Skeletal muscle tissue (tissue), 4 donors: ENCODE measurements around the gene MAB21L1. TPM values are rescaled to one million over a fixed set of nuclear protein-coding genes. Genes with fewer than 3 reads are reported as not detected.

ENCODE experiments used
- H3K27ac ChIP-seq: one replicate; pipeline ENCODE4 v1.7.0; 2013; ENCODE audit warnings: mild to moderate bottlenecking, low read depth, low read length, inconsistent platforms
- H3K27me3 ChIP-seq, 3 donors: one replicate each; pipeline ENCODE4 v1.7.0; 2013; ENCODE audit warnings: low read length in 3 of 3; ENCODE audit not compliant: control insufficient read depth in 3 of 3, insufficient read depth in 3 of 3
- H3K36me3 ChIP-seq, 3 donors: one replicate each; pipeline ENCODE4 v1.7.0; 2013; ENCODE audit warnings: low read length in 3 of 3; ENCODE audit not compliant: control insufficient read depth in 3 of 3, insufficient read depth in 3 of 3
- H3K4me1 ChIP-seq, 3 donors: one replicate each; pipeline ENCODE4 v1.7.0; 2013; ENCODE audit warnings: low read length in 3 of 3, mild to moderate bottlenecking in 3 of 3; ENCODE audit not compliant: control insufficient read depth in 3 of 3, insufficient read depth in 3 of 3
- H3K4me3 ChIP-seq, 3 donors: one replicate each; pipeline ENCODE4 v1.7.0; 2013; ENCODE audit warnings: low read length in 3 of 3
- H3K9ac ChIP-seq, 3 donors: one replicate each; pipeline ENCODE4 v1.7.0; 2013; ENCODE audit warnings: low read length in 3 of 3, mild to moderate bottlenecking in 3 of 3, moderate library complexity in 2 of 3, low read depth in 1 of 3
- H3K9me3 ChIP-seq, 3 donors: one replicate each; pipeline ENCODE4 v1.7.0; 2013; ENCODE audit warnings: low read length in 3 of 3; ENCODE audit not compliant: control insufficient read depth in 3 of 3
- total RNA-seq: library from RNA; depleted of rRNA; stranded (reverse); fragments of >200 nt; gene quantifications from one replicate; pipeline ENCODE4 v1.2.3, GENCODE V29; 2014
- donor health status: Osteomylitis.

Gene MAB21L1
- total RNA-seq, 1 donor from 2014 or later = 8.4 TPM

DNA sequence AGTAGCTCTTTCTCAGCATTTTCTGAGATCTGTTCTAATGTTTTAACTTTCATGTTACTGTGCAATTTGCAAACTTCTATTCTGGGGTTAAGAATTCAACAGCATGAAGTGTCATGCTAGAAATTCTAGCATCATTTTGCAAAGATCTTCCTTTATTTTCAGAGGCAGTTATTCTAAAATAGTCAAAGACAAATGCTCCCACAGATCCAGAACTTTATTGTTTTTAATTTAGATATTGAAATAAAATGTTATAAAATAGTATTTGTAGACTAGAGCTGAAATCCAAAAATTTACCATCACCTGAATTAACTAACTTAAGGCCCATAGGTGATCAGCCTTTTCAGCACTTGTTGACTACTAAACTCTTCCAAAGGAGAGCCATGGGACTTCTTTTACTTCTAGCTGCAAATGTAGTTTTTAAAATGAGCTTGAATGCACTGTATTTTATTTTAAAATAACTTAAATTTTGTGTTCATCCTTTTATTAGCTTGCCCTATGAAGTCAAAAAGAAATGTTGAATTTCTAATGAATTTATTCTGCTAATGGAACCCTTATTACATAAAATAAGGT, 3.2 kb downstream of the MAB21L1 start:
- Histone ChIP-seq H3K27me3 (peaks cover 0 to 2% (median 0%) of the 10 kb centered on the region in 3 donors), H3K9me3 (no peaks in the 10 kb centered on the region), H3K9ac (peak overlapping the region in 1 of 3 donors; percentile 40), H3K36me3 (no peaks in the 10 kb centered on the region), H3K4me3 (peak overlapping the region in 1 of 3 donors; percentile 74), H3K27ac (no peak overlapping the region), H3K4me1 (peaks cover 2 to 10% (median 8%) of the 10 kb centered on the region in 3 donors)

GRCh38 chr13:35472323-35472881, 4.1 kb downstream of the MAB21L1 start:
- Histone ChIP-seq H3K27me3 (peaks cover 0 to 2% (median 0%) of the 10 kb centered on the region in 3 donors), H3K4me1 (peaks cover 2 to 10% (median 8%) of the 10 kb centered on the region in 3 donors), H3K9ac (peak overlapping the region in 2 of 3 donors; percentile 71 to 74), H3K27ac (peak overlapping the region; percentile 79), H3K4me3 (peak overlapping the region; percentile 37 to 74 (median 68)), H3K9me3 (no peaks in the 10 kb centered on the region), H3K36me3 (no peaks in the 10 kb centered on the region)

DNA sequence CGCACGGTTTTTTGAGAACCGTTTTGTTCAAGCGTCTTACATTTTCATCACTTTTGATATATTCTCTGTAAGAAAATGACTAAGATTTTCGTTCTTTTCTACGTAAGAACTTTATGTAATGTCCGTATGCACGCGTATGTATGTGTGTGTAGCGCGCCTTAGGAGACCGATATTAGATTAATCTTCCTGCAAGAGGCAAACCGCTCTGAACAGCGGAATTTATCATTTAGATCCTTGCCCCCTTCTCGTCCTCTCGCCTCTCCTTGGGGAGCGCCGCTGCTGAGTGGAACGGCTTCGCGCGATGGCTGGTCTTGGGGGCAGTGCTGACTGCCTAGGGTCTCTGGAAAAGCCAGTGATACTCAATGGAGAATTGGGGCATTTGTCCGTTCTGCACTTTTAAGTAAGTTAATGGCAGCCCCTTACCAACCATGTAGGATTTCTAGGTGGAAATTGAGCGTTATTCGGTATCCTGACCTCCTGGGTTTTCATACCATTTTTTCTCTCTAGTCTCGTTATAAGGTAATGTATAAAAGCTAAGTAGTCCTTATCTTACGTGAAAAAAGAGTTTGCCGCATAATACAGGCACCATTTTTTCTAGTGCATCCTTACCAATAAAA, 4.7 kb downstream of the MAB21L1 start:
- no peaks in the 10 kb centered on the region for H3K36me3 ChIP-seq
- peak overlapping the region; percentile 79 for H3K27ac ChIP-seq
- H3K4me1 ChIP-seq = peaks cover 2 to 10% (median 8%) of the 10 kb centered on the region in 3 donors
- H3K9ac ChIP-seq = peak overlapping the region; percentile 71 to 74 (median 71)
- H3K9me3 ChIP-seq = no peaks in the 10 kb centered on the region
- H3K27me3 ChIP-seq = peaks cover 0 to 2% (median 0%) of the 10 kb centered on the region in 3 donors
- H3K4me3 ChIP-seq = peak overlapping the region; percentile 37 to 74 (median 68)

- Histone ChIP-seq H3K4me3 (peak overlapping the region; percentile 65 to 74 (median 68)), H3K9ac (peak overlapping the region; percentile 71 to 74 (median 71)), H3K9me3 (no peaks in the 10 kb centered on the region), H3K36me3 (no peaks in the 10 kb centered on the region), H3K27ac (peak overlapping the region; percentile 79), H3K4me1 (peaks cover 2 to 10% (median 4%) of the 10 kb centered on the region in 3 donors), H3K27me3 (peaks cover 0 to 2% (median 0%) of the 10 kb centered on the region in 3 donors)
Measured at GRCh38 chr13:35470671-35471661, 5.5 kb downstream of the MAB21L1 start.

DNA sequence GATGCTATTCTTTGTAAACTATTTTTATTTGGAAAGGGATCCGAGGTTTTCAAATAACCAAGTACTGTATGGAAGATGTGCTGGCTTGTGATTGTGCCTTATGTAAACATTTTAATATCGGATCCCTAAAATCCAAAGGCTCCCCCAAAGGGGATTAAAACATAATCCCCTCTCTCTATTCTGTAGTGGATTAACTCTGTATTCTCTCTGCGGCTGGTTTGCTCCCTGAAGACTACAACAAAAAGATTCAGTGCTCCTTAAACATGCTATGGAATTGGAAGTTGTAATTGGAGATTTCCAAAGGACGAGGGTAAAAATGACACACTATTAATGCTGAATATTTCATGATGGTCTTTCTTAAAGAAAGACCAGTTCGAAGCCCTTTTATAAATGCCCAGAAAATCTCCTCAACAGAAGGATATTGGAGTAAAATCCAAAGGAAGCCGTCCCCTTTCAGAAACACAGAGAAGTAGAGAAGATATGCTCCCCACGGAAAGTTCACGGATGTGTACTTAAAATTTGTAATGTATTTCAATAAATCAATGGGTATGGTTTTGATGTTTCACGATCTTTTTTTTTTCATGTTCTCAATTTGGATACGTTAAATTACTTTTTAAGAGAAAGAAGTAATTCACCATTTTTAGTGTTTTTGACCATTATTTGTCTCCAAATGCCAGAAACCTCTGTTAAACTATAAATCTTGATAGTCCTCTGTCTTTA, 6.5 kb downstream of the MAB21L1 start:
- peaks cover 1 to 2% (median 2%) of the 10 kb centered on the region in 3 donors for H3K4me1 ChIP-seq
- no peaks in the 10 kb centered on the region for H3K9me3 ChIP-seq
- peaks cover 0 to 2% (median 0%) of the 10 kb centered on the region in 3 donors for H3K27me3 ChIP-seq
- peak overlapping the region in 1 of 3 donors; percentile 74 for H3K4me3 ChIP-seq
- H3K9ac ChIP-seq = peak overlapping the region; percentile 71 to 74 (median 71)
- no peaks in the 10 kb centered on the region for H3K36me3 ChIP-seq
- peak overlapping the region; percentile 79 for H3K27ac ChIP-seq

DNA sequence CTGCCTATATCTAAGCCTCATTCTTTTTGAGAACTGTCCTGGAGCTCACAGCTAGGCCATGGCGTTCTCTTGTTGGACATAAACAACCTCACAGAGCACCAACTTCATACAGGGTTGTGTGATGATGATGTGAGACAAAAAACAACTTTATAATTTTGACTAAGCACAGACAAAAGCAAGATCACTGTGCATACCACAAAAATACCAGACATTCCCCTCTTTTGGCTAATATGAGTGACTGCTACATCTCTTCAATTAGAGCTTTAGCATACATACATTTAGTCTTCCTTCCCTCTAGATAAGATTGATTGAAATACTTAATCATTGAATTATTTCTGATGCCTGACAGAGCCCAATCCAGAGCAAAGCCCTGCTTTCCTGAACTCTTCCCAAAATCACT, 8.3 kb downstream of the MAB21L1 start:
- Histone ChIP-seq H3K9ac (no peak overlapping the region), H3K27me3 (peaks cover 0 to 2% (median 0%) of the 10 kb centered on the region in 3 donors), H3K36me3 (no peaks in the 10 kb centered on the region), H3K9me3 (no peaks in the 10 kb centered on the region), H3K4me1 (peaks cover 0 to 2% (median 0%) of the 10 kb centered on the region in 3 donors), H3K4me3 (no peak overlapping the region), H3K27ac (no peak overlapping the region)

DNA sequence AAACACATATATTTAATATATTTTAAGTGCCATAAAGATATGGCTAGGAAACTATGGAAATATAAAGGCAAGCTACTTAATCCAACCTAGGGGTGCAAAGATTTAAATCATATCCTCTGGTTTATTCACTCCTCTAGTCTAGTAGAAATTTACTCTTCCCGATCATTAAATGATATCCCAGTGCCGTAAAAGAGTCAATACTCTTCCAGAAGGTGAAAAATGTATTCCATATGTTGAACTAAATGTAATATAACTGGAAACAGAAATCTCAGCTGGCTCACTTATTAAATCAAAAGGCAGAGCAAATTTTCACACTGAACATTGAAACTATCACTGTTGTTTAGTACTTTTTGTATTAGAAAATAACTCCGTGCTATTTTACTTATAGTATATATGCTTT, 11.1 kb downstream of the MAB21L1 start:
- Histone ChIP-seq H3K9me3 (no peaks in the 10 kb centered on the region), H3K4me1 (peaks cover 0 to under 1% (median 0%) of the 10 kb centered on the region in 3 donors), H3K27me3 (peaks cover 0 to 2% (median 0%) of the 10 kb centered on the region in 3 donors), H3K9ac (no peak overlapping the region), H3K4me3 (no peak overlapping the region), H3K27ac (no peak overlapping the region), H3K36me3 (no peaks in the 10 kb centered on the region)

DNA sequence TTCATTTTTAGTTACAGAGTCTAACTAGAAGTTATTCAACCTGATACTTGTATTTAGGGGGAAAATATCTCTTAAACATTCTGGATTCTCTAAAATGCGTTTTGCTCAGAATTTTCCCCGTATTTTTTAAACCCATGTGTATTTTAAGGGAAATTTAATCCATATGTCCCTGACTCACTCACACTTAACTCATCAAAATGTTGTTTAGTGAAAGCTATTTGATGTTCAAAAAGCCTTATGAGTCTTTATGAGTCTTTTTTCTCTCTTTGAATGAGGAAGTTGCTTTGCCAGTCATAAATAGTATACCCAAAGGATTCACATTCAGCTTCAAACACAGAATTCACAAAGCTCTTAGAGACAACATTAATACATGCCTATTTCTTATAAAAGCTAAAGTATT, 16.4 kb downstream of the MAB21L1 start:
- Histone ChIP-seq H3K4me1 (no peaks in the 10 kb centered on the region), H3K9ac (no peak overlapping the region), H3K27me3 (no peaks in the 10 kb centered on the region), H3K4me3 (no peak overlapping the region), H3K9me3 (no peaks in the 10 kb centered on the region), H3K36me3 (no peaks in the 10 kb centered on the region), H3K27ac (no peak overlapping the region)

- no peaks in the 10 kb centered on the region for H3K36me3 ChIP-seq
- no peaks in the 10 kb centered on the region for H3K4me1 ChIP-seq
- H3K4me3 ChIP-seq = no peak overlapping the region
- H3K27ac ChIP-seq = no peak overlapping the region
- H3K27me3 ChIP-seq = no peaks in the 10 kb centered on the region
- H3K9me3 ChIP-seq = no peaks in the 10 kb centered on the region
- H3K9ac ChIP-seq = no peak overlapping the region
Measured at GRCh38 chr13:35457258-35457657, 19.2 kb downstream of the MAB21L1 start.
